K562 (cell line): ENCODE measurements around the gene STK26.

Experiments used
- MYC ChIP-seq, 2 experiments: fragments of 250-450 bp in 1 of 2; sonication (Bioruptor Pico) in 1 of 2; IDR thresholded peaks; 2 replicates each; pipeline versions ENCODE4 v1.5.1 to v1.6.1; 2012 to 2021; ENCODE audit warnings: low read depth in 2 of 2, borderline replicate concordance in 1 of 2, improper control_type of control experiment in 1 of 2, low read length in 1 of 2, mild to moderate bottlenecking in 1 of 2, moderate library complexity in 1 of 2
- NFRKB ChIP-seq: fragments of 450-650 bp; IDR thresholded peaks from 2 replicates; pipeline ENCODE4 v1.6.1; 2016; ENCODE audit warnings: low read depth
- SMC3 ChIP-seq: conservative IDR thresholded peaks from 2 replicates; pipeline ENCODE4 v1.6.1; 2011; ENCODE audit warnings: low read depth, low read length, improper control_type of control experiment; ENCODE audit not compliant: insufficient read depth
- SP1 ChIP-seq: sonication (generic); formaldehyde crosslinking; IDR thresholded peaks from 2 replicates; pipeline ENCODE4 v1.8.1; 2022; ENCODE audit warnings: mild to moderate bottlenecking, missing genetic modification reagents
- U2AF2 ChIP-seq: fragments of 200-400 bp; formaldehyde crosslinking; optimal IDR thresholded peaks from 2 replicates; pipeline ENCODE3; 2017; ENCODE audit warnings: low read depth, mild to moderate bottlenecking, low read length
- TF ChIP-seq, protein P1 (sequence below), 3 experiments: IDR thresholded peaks in 2 of 3; conservative IDR thresholded peaks in 1 of 3; 2 replicates each; pipeline ENCODE4 v1.5.1; 2011 to 2012; ENCODE audit warnings: low read length in 3 of 3, mild to moderate bottlenecking in 3 of 3, control low read depth in 2 of 3, improper control_type of control experiment in 1 of 3, inconsistent platforms in 1 of 3, low read depth in 1 of 3, mixed read lengths in 1 of 3, moderate library complexity in 1 of 3; ENCODE audit not compliant: insufficient read depth in 2 of 3

GRCh38 chrX:132023896-132024386 is 839 bp downstream of the STK26 start:
- TF ChIP-seq SMC3 (no peak), NFRKB (no peak), U2AF2 (no peak), MYC (IDR thresholded peaks at IDR 0.05; ENCODE audit: low read depth, low read length) (no peak), MYC (CRISPR knock-in tag; IDR thresholded peaks at IDR 0.05; ENCODE audit: borderline replicate concordance, low read depth) (no peak), SP1 (CRISPR knock-in tag) (no peak)
- TF ChIP-seq, protein P1, sequence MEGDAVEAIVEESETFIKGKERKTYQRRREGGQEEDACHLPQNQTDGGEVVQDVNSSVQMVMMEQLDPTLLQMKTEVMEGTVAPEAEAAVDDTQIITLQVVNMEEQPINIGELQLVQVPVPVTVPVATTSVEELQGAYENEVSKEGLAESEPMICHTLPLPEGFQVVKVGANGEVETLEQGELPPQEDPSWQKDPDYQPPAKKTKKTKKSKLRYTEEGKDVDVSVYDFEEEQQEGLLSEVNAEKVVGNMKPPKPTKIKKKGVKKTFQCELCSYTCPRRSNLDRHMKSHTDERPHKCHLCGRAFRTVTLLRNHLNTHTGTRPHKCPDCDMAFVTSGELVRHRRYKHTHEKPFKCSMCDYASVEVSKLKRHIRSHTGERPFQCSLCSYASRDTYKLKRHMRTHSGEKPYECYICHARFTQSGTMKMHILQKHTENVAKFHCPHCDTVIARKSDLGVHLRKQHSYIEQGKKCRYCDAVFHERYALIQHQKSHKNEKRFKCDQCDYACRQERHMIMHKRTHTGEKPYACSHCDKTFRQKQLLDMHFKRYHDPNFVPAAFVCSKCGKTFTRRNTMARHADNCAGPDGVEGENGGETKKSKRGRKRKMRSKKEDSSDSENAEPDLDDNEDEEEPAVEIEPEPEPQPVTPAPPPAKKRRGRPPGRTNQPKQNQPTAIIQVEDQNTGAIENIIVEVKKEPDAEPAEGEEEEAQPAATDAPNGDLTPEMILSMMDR (IDR thresholded peaks at IDR 0.05 in 2 of 3, conservative IDR thresholded peaks at IDR 0.05 in 1 of 3; ENCODE audit: insufficient read depth in 2 of 3, low read depth in 1 of 3, low read length in 3 of 3), result no peak
